Measurements from ENCODE around the gene PGM1. TPM values are rescaled to one million over a fixed set of nuclear protein-coding genes. Genes with fewer than 3 reads are reported as not detected.

Gene PGM1
- total and polyA plus RNA-seq, 9 donors, result 33.5 to 105 (median 50.4) TPM

- Histone ChIP-seq H3K9me3 (no peaks in the 10 kb centered on the region), H3K4me1 (ENCODE audit: insufficient read depth) (peaks cover 6% of the 10 kb centered on the region), H3K36me3 (no peaks in the 10 kb centered on the region), H3K4me3 (no peak overlapping the region), H3K27me3 (no peaks in the 10 kb centered on the region), H3K27ac (no peak overlapping the region)
- intact Hi-C loops (cut with DNase I), result no loop called here
- no peak for TF ChIP-seq POLR2A (IDR thresholded peaks at IDR 0.05)
- no peak for TF ChIP-seq EP300 (IDR thresholded peaks at IDR 0.05)
- no peak for TF ChIP-seq CTCF (IDR thresholded peaks at IDR 0.05)
- DNase-seq, result no peak
- 95 to 100% (median 98%) methylated on average over 1 of the region's 1 CpG for WGBS, 3 donors
Observed at GRCh38 chr1:63628607-63629006, 35.4 kb downstream of the PGM1 start.

GRCh38 chr1:63630238-63630637, 37.0 kb downstream of the PGM1 start:
- H3K4me1 ChIP-seq (ENCODE audit: insufficient read depth), result no peaks in the 10 kb centered on the region
- H3K27me3 ChIP-seq, result no peaks in the 10 kb centered on the region
- DNase-seq, result no peak
- no peak overlapping the region for H3K27ac ChIP-seq
- no peaks in the 10 kb centered on the region for H3K9me3 ChIP-seq
- intact Hi-C loops (cut with DNase I), result no loop called here
- WGBS, 3 donors, result 62 to 75% (median 67%) methylated on average over 4 of the region's 4 CpGs
- no peaks in the 10 kb centered on the region for H3K36me3 ChIP-seq
- no peak overlapping the region for H3K4me3 ChIP-seq
- TF ChIP-seq EP300 (IDR thresholded peaks at IDR 0.05) (no peak), POLR2A (IDR thresholded peaks at IDR 0.05) (no peak), CTCF (IDR thresholded peaks at IDR 0.05) (no peak)

GRCh38 chr1:63630666-63631065, 37.5 kb downstream of the PGM1 start:
- H3K27me3 ChIP-seq, result no peaks in the 10 kb centered on the region
- no peak for DNase-seq
- H3K27ac ChIP-seq, result no peak overlapping the region
- WGBS, 3 donors, result 43 to 53% (median 44%) methylated on average over 1 of the region's 1 CpG
- no peaks in the 10 kb centered on the region for H3K36me3 ChIP-seq
- TF ChIP-seq POLR2A (IDR thresholded peaks at IDR 0.05), result no peak
- no peak for TF ChIP-seq EP300 (IDR thresholded peaks at IDR 0.05)
- H3K9me3 ChIP-seq, result no peaks in the 10 kb centered on the region
- H3K4me1 ChIP-seq (ENCODE audit: insufficient read depth), result no peaks in the 10 kb centered on the region
- intact Hi-C loops (cut with DNase I), result no loop called here
- no peak overlapping the region for H3K4me3 ChIP-seq

- Histone ChIP-seq H3K36me3 (no peaks in the 10 kb centered on the region), H3K27ac (no peak overlapping the region), H3K9me3 (no peaks in the 10 kb centered on the region), H3K4me1 (ENCODE audit: insufficient read depth) (peaks cover 4% of the 10 kb centered on the region), H3K4me3 (no peak overlapping the region), H3K27me3 (no peaks in the 10 kb centered on the region)
- intact Hi-C loops (cut with DNase I), result no loop called here
- 84 to 86% (median 84%) methylated on average over 5 of the region's 5 CpGs for WGBS, 3 donors
- TF ChIP-seq EP300 (IDR thresholded peaks at IDR 0.05) (no peak), POLR2A (IDR thresholded peaks at IDR 0.05) (no peak), CTCF (IDR thresholded peaks at IDR 0.05) (no peak)
- no peak for DNase-seq
Observed at GRCh38 chr1:63632110-63632509, 38.9 kb downstream of the PGM1 start.

- no peak overlapping the region for H3K4me3 ChIP-seq
- H3K27ac ChIP-seq, result no peak overlapping the region
- WGBS, 3 donors, result 93 to 97% (median 95%) methylated on average over 4 of the region's 4 CpGs
- no peak for TF ChIP-seq CTCF (IDR thresholded peaks at IDR 0.05)
- intact Hi-C loops (cut with DNase I), result no loop called here
- no peak for DNase-seq
- H3K27me3 ChIP-seq, result no peaks in the 10 kb centered on the region
- H3K36me3 ChIP-seq, result no peaks in the 10 kb centered on the region
- no peaks in the 10 kb centered on the region for H3K9me3 ChIP-seq
- peaks cover 6% of the 10 kb centered on the region for H3K4me1 ChIP-seq (ENCODE audit: insufficient read depth)
Observed at GRCh38 chr1:63633281-63633680, 40.1 kb downstream of the PGM1 start.
